ENCODE data around the gene KLRF1. TPM values are rescaled to one million over a fixed set of nuclear protein-coding genes. Genes with fewer than 3 reads are reported as not detected.

KLRF1 gene
- total RNA-seq, 4 donors from 2014 or later = not detected

GRCh38 chr12:9784326-9784725, 43.0 kb upstream of the KLRF1 start:
- Histone ChIP-seq H3K36me3 (no peaks in the 10 kb centered on the region), H3K9me3 (no peaks in the 10 kb centered on the region), H3K27me3 (no peaks in the 10 kb centered on the region), H3K4me3 (no peak overlapping the region), H3K27ac (no peak overlapping the region), H3K4me1 (no peaks in the 10 kb centered on the region)
- intact Hi-C loops (cut with DNase I; ENCODE audit: low total_unique reads) = no loop called here
- TF ChIP-seq POLR2A (IDR thresholded peaks at IDR 0.05) (no peak), CTCF (IDR thresholded peaks at IDR 0.05 in 4 of 5, conservative IDR thresholded peaks at IDR 0.05 in 1 of 5) (no peak)
- in situ Hi-C loops (cut with MboI; ENCODE audit: low sequenced_read_pairs in 4 of 4) = no loop called here
- ATAC-seq (no peak), DNase-seq (no peak)

- Histone ChIP-seq H3K27ac (no peak overlapping the region), H3K4me3 (no peak overlapping the region), H3K4me1 (no peaks in the 10 kb centered on the region), H3K36me3 (no peaks in the 10 kb centered on the region), H3K9me3 (no peaks in the 10 kb centered on the region), H3K27me3 (no peaks in the 10 kb centered on the region)
- in situ Hi-C loops (cut with MboI; ENCODE audit: low sequenced_read_pairs in 4 of 4) (no loop called here), intact Hi-C loops (cut with DNase I; ENCODE audit: low total_unique reads) (no loop called here)
- DNase-seq (no peak), ATAC-seq (no peak)
- TF ChIP-seq POLR2A (IDR thresholded peaks at IDR 0.05) = no peak
- TF ChIP-seq CTCF (IDR thresholded peaks at IDR 0.05 in 4 of 5, conservative IDR thresholded peaks at IDR 0.05 in 1 of 5) = no peak
These were observed 42.5 kb upstream of the KLRF1 start for GRCh38 chr12:9784816-9785215.

GRCh38 chr12:9786726-9787717, 40.3 kb upstream of the KLRF1 start:
- TF ChIP-seq POLR2A (IDR thresholded peaks at IDR 0.05) (no peak), CTCF (IDR thresholded peaks at IDR 0.05 in 4 of 5, conservative IDR thresholded peaks at IDR 0.05 in 1 of 5) (no peak)
- Histone ChIP-seq H3K4me1 (no peaks in the 10 kb centered on the region), H3K27me3 (no peaks in the 10 kb centered on the region), H3K4me3 (no peak overlapping the region), H3K36me3 (no peaks in the 10 kb centered on the region), H3K27ac (no peak overlapping the region), H3K9me3 (no peaks in the 10 kb centered on the region)
- DNase-seq = no peak
- ATAC-seq = no peak
- in situ Hi-C loops (cut with MboI; ENCODE audit: low sequenced_read_pairs in 4 of 4) = no loop called here
- intact Hi-C loops (cut with DNase I; ENCODE audit: low total_unique reads) = no loop called here

- in situ Hi-C loops (cut with MboI; ENCODE audit: low sequenced_read_pairs in 4 of 4) (no loop called here), intact Hi-C loops (cut with DNase I; ENCODE audit: low total_unique reads) (no loop called here)
- no peak for DNase-seq
These were observed 34.9 kb upstream of the KLRF1 start for GRCh38 chr12:9792185-9792900.

More at GRCh38 chr12:9792185-9792900, 34.9 kb upstream of the KLRF1 start:
- Histone ChIP-seq H3K9me3 (no peaks in the 10 kb centered on the region), H3K4me3 (no peak overlapping the region), H3K27me3 (no peaks in the 10 kb centered on the region), H3K36me3 (no peaks in the 10 kb centered on the region), H3K27ac (no peak overlapping the region), H3K4me1 (no peaks in the 10 kb centered on the region)
- no peak for ATAC-seq
- TF ChIP-seq CTCF (IDR thresholded peaks at IDR 0.05 in 4 of 5, conservative IDR thresholded peaks at IDR 0.05 in 1 of 5) = no peak
